ENCODE data around the gene ITPR1. TPM values are rescaled to one million over a fixed set of nuclear protein-coding genes. Genes with fewer than 3 reads are reported as not detected.

ITPR1 gene
- polyA plus RNA-seq, 1 of the 3 experiments (the other 2 are of a cell fraction), result 5.9 TPM

DNA sequence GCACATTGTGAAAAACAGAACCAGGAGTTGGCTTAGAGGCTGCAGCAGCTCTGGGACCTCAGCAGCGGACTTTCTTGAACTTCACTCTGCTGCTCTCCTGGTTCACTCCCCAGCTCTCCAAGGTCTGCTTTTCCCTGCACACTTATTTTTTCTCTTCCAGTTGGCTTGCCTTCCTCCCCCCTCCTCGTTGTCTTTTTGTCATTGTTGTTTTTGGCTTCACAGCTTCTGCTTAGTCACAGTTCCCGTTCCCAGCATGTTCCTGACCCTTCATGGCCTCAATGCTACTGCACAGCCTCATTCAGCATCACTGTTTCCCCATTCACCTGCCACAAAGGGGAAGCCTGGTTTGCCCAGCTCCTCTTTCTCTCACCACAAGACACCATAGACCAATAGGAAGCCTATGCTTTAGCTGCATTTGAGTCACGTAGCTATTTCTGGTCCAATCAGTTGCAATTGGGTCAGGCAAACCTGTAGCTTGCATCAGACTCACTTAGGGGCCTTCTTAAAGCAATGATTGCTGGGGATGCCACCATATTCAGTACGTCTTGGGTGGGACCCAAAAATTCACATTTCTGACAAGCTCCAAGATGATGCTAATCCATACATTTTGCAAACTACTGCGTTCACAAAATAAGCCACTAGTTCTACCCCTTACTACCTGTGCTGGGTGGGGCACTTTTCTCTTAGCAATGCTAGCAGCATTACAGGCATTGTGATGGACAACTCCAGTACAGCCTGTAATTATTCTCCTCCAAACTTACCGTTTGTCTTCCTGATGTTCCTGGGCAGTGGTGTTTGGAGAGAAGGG, 18.3 kb upstream of the ITPR1 start:
- DNase-seq, result no peak
- Histone ChIP-seq H3K4me1 (ENCODE audit: control insufficient read depth in 1 of 2, insufficient read depth in 2 of 2, low read depth in 1 of 2, low read length in 1 of 2) (no peaks in the 10 kb centered on the region), H2AFZ (ENCODE audit: low read depth) (no peak overlapping the region), H3K9me2 (no peaks in the 10 kb centered on the region), H3F3A (replicated peaks; ENCODE audit: insufficient read depth) (no peaks in the 10 kb centered on the region), H3K79me2 (ENCODE audit: insufficient read depth) (no peaks in the 10 kb centered on the region), H3K36me3 (replicated peaks in 1 of 2; ENCODE audit: control insufficient read depth in 1 of 2, insufficient read depth in 2 of 2, low read length in 1 of 2) (no peaks in the 10 kb centered on the region), H3K27ac (ENCODE audit: low read depth in 2 of 2, low read length in 1 of 2) (no peak overlapping the region), H4K20me1 (ENCODE audit: insufficient read depth) (no peaks in the 10 kb centered on the region), H3K9ac (no peak overlapping the region), H3K27me3 (ENCODE audit: insufficient read depth) (peaks cover 6% of the 10 kb centered on the region; the same call in 1 of the 2 replicates), H3K4me2 (0 out of 2 replicates have a peak overlapping the region, but pooled peaks have one; percentile 4), H3K4me3 (ENCODE audit: low read depth in 2 of 2, low read length in 1 of 2) (no peak overlapping the region), H3K9me3 (no peaks in the 10 kb centered on the region)
- ChIA-PET CTCF (interaction anchor here (1.0 to 1.2 kb wide), 4 partner anchors 17 to 124 kb away, joined by 3 to 5 read pairs (median 3); no protein-coding TSS in a partner anchor), POLR2A (no interaction called here)
- TF ChIP-seq TCF12 (IDR thresholded peaks at IDR 0.05), result no peak
- TF ChIP-seq NFIC (IDR thresholded peaks at IDR 0.05; ENCODE audit: borderline replicate concordance), result peak; percentile 61
- TF ChIP-seq, protein P1, sequence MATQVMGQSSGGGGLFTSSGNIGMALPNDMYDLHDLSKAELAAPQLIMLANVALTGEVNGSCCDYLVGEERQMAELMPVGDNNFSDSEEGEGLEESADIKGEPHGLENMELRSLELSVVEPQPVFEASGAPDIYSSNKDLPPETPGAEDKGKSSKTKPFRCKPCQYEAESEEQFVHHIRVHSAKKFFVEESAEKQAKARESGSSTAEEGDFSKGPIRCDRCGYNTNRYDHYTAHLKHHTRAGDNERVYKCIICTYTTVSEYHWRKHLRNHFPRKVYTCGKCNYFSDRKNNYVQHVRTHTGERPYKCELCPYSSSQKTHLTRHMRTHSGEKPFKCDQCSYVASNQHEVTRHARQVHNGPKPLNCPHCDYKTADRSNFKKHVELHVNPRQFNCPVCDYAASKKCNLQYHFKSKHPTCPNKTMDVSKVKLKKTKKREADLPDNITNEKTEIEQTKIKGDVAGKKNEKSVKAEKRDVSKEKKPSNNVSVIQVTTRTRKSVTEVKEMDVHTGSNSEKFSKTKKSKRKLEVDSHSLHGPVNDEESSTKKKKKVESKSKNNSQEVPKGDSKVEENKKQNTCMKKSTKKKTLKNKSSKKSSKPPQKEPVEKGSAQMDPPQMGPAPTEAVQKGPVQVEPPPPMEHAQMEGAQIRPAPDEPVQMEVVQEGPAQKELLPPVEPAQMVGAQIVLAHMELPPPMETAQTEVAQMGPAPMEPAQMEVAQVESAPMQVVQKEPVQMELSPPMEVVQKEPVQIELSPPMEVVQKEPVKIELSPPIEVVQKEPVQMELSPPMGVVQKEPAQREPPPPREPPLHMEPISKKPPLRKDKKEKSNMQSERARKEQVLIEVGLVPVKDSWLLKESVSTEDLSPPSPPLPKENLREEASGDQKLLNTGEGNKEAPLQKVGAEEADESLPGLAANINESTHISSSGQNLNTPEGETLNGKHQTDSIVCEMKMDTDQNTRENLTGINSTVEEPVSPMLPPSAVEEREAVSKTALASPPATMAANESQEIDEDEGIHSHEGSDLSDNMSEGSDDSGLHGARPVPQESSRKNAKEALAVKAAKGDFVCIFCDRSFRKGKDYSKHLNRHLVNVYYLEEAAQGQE (IDR thresholded peaks at IDR 0.05; ENCODE audit: low read depth, low read length), result no peak
- TF ChIP-seq, protein P2, sequence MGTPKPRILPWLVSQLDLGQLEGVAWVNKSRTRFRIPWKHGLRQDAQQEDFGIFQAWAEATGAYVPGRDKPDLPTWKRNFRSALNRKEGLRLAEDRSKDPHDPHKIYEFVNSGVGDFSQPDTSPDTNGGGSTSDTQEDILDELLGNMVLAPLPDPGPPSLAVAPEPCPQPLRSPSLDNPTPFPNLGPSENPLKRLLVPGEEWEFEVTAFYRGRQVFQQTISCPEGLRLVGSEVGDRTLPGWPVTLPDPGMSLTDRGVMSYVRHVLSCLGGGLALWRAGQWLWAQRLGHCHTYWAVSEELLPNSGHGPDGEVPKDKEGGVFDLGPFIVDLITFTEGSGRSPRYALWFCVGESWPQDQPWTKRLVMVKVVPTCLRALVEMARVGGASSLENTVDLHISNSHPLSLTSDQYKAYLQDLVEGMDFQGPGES (IDR thresholded peaks at IDR 0.05; ENCODE audit: low read depth, low read length), result no peak
- TF ChIP-seq YY1 (IDR thresholded peaks at IDR 0.05; ENCODE audit: low read depth), result no peak
- TF ChIP-seq MEF2A (IDR thresholded peaks at IDR 0.05; ENCODE audit: borderline replicate concordance, low read depth), result no peak
- WGBS (ENCODE audit: low lambda C conversion rate), result 49% methylated on average over 7 of the region's 7 CpGs

DNA sequence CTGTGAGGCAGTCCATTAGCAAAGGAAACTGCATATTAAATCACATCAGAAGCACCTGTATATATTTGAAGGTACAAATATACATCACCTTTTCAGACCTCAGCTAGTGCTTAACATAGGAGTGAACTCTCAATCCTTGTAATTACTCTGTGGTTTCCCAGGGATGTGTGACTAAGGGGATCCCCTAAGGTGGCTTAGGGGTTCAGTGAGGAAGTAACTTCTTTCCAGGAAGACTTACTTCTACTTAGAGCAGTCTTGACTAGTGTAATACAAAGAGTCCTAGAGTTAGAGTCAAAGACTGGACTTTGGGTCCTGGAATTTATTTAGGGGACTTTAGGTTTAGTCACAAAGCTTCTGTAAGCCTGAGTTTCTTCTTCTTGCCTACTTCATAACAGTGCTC, 17.3 kb upstream of the ITPR1 start:
- ChIA-PET POLR2A (interaction anchor here (1.0 kb wide), 1 partner anchor 17 kb away, joined by 4 read pairs; the partner anchor contains the start of gene ITPR1), CTCF (no interaction called here)
- Histone ChIP-seq H3K27me3 (ENCODE audit: insufficient read depth) (peaks cover 6% of the 10 kb centered on the region; the same call in 1 of the 2 replicates), H3F3A (replicated peaks; ENCODE audit: insufficient read depth) (no peaks in the 10 kb centered on the region), H3K27ac (ENCODE audit: low read depth in 2 of 2, low read length in 1 of 2) (no peak overlapping the region), H3K4me3 (ENCODE audit: low read depth in 2 of 2, low read length in 1 of 2) (no peak overlapping the region), H3K79me2 (ENCODE audit: insufficient read depth) (no peaks in the 10 kb centered on the region), H3K4me2 (no peak overlapping the region), H3K9me3 (no peaks in the 10 kb centered on the region), H3K9ac (no peak overlapping the region), H4K20me1 (ENCODE audit: insufficient read depth) (no peaks in the 10 kb centered on the region), H3K36me3 (replicated peaks in 1 of 2; ENCODE audit: control insufficient read depth in 1 of 2, insufficient read depth in 2 of 2, low read length in 1 of 2) (no peaks in the 10 kb centered on the region), H2AFZ (ENCODE audit: low read depth) (no peak overlapping the region), H3K4me1 (ENCODE audit: control insufficient read depth in 1 of 2, insufficient read depth in 2 of 2, low read depth in 1 of 2, low read length in 1 of 2) (no peaks in the 10 kb centered on the region), H3K9me2 (no peaks in the 10 kb centered on the region)
- no peak for DNase-seq
- TF ChIP-seq YY1 (IDR thresholded peaks at IDR 0.05; ENCODE audit: low read depth), result no peak
- no peak for TF ChIP-seq SIN3A (IDR thresholded peaks at IDR 0.05; ENCODE audit: borderline replicate concordance, low read depth, low read length)
- TF ChIP-seq RCOR1 (IDR thresholded peaks at IDR 0.05; ENCODE audit: low read length), result no peak
- no peak for TF ChIP-seq NFIC (IDR thresholded peaks at IDR 0.05; ENCODE audit: borderline replicate concordance)
- TF ChIP-seq, protein P3, sequence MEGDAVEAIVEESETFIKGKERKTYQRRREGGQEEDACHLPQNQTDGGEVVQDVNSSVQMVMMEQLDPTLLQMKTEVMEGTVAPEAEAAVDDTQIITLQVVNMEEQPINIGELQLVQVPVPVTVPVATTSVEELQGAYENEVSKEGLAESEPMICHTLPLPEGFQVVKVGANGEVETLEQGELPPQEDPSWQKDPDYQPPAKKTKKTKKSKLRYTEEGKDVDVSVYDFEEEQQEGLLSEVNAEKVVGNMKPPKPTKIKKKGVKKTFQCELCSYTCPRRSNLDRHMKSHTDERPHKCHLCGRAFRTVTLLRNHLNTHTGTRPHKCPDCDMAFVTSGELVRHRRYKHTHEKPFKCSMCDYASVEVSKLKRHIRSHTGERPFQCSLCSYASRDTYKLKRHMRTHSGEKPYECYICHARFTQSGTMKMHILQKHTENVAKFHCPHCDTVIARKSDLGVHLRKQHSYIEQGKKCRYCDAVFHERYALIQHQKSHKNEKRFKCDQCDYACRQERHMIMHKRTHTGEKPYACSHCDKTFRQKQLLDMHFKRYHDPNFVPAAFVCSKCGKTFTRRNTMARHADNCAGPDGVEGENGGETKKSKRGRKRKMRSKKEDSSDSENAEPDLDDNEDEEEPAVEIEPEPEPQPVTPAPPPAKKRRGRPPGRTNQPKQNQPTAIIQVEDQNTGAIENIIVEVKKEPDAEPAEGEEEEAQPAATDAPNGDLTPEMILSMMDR (IDR thresholded peaks at IDR 0.05), result no peak
- no peak for TF ChIP-seq GABPA (IDR thresholded peaks at IDR 0.05; ENCODE audit: low read depth)
- no peak for TF ChIP-seq TEAD4 (IDR thresholded peaks at IDR 0.05; ENCODE audit: borderline replicate concordance, insufficient read depth)
- no peak for TF ChIP-seq FOXM1 (IDR thresholded peaks at IDR 0.05; ENCODE audit: low read depth)
- TF ChIP-seq USF2 (IDR thresholded peaks at IDR 0.05; ENCODE audit: borderline replicate concordance, low read depth, low read length), result no peak
- TF ChIP-seq GATA2 (CRISPR knock-in tag; IDR thresholded peaks at IDR 0.05), result no peak
- TF ChIP-seq SMC3 (IDR thresholded peaks at IDR 0.05; ENCODE audit: low read depth, low read length), result no peak
- TF ChIP-seq FOXJ3 (CRISPR knock-in tag; IDR thresholded peaks at IDR 0.05), result no peak
- TF ChIP-seq USF1 (IDR thresholded peaks at IDR 0.05; ENCODE audit: borderline replicate concordance, low read depth), result no peak
- TF ChIP-seq, protein P4, sequence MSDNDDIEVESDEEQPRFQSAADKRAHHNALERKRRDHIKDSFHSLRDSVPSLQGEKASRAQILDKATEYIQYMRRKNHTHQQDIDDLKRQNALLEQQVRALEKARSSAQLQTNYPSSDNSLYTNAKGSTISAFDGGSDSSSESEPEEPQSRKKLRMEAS (IDR thresholded peaks at IDR 0.05; ENCODE audit: low read depth), result no peak

All from SK-N-SH (cell line).